Dermis microvascular lymphatic vessel endothelial cell (primary cell): ENCODE measurements around the gene LRFN2. TPM values are rescaled to one million over a fixed set of nuclear protein-coding genes. Genes with fewer than 3 reads are reported as not detected.

Experiments
- DNase-seq, 2 donors: peaks; one replicate each; pipeline versions ENCODE4 v3.0.0 to v3.0.0-alpha.2; 2010; ENCODE audit warnings: low read depth in 2 of 2
- total RNA-seq: library from RNA; depleted of rRNA; stranded (reverse); fragments of >200 nt; gene quantifications from 2 replicates; pipeline ENCODE4 v1.2.1, GENCODE V29; 2014

LRFN2 gene
- total RNA-seq, 1 donor from 2014 or later, result not detected

DNA sequence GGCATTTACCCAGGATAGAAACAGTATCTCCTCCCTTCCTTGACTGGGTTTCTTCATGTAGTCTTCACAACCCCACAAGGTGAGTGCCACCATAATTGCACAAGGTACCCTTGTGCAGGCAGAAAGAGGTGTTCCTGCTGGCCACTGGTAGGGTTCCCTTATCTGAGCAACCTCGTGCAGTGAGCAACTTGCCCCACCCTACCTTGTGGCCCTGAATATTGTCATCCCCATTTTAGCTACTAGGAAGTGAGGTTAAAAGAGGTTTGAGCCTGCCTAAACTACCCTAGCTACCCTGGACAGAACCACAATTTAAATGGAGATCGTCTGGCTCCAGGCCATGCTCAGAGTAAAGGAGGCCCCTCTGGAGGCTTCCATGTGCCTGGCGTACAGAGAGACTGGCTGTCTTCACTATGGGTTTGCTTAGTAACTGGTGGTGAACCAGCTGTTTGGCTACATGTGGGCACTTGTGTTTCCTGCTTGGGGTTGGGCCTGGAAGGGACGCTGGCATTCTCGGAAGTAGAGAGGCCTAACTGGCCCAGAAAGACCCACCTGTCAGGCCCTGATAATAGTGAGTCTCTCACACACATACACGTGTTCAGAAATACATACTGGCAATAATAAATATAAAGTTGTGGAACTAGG is 148.8 kb downstream of the LRFN2 start:
- DNase-seq, result no peak

DNA sequence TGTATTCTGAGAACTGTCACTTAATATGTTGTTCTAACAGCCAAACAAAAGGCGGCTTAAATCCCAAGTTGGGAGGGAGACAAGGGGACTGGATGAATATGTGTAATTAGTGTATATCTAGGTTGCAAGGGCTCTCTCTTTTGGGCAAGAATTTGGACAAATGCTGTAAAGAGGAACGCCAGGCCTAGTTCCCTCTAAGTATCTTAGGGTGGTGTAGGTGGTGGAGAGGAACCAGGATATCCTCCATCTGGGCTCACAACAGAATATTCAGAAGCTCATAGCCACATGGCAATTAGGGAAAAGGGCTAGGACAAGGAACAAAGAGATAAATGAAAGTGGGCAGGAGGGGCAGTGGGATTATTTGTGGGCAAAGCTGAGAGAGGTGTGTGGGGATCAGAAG is 149.5 kb downstream of the LRFN2 start:
- DNase-seq, result no peak

DNA sequence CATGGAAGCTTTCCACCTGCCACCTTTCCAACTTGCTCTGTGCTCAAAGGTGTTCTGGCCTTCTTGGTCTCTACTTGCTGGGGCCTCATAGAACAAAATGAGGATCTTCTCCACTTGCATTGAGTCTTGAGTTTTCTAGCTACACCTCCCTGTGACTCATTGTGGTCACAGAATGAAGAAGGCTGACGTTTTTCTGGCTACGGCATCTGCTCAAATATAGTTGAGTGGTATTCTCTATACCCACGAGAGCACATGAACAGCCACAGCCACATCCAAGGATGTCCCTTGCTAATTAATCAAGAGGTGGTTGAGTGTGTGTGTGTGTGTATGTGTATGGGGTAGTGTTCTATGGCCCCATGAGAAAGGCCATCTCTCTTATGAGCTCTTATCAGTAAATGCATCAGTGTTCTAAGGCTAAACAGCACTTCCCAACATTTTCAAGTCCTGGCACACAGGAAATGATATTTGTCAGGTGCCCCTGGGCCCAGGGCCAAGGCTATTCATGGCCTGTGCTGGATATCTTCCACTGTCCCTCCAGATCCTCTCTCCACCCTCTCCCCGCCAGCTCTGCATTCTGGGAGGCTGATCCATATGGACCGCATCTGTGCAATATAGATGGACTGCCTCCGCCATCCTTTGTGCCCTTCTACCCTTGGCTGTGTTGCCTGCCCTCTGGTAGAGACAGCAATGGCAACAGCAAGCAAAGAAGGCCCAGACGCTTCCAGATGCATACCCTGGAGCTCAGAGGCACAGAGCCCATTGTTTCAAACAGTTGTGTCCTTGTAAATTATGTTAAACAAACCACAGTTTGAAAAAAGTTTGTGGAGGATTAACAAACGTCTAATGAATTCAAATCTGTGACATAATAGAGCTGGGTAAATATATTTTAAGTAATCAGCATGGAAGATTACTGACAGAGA is 150.2 kb downstream of the LRFN2 start:
- no peak for DNase-seq

DNA sequence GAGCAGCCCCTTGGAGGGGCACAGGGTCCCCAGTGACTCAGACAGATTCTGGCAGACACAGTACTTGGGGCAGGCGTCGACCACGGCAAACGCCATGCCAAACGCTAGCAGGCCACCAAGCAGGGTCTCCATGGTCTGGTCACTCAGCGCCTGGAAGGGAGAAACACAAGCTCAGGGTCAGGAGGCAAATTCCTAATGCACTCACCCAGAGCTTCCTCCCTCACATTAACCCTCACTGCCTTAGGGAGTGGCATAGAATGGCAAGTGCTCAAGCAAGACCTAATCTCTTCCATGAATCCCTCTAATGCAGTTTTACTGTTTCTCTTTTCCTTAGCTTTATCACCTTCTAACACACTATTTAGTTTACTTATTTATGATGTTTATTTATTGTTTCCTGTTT is 154.2 kb downstream of the LRFN2 start:
- no peak for DNase-seq

DNA sequence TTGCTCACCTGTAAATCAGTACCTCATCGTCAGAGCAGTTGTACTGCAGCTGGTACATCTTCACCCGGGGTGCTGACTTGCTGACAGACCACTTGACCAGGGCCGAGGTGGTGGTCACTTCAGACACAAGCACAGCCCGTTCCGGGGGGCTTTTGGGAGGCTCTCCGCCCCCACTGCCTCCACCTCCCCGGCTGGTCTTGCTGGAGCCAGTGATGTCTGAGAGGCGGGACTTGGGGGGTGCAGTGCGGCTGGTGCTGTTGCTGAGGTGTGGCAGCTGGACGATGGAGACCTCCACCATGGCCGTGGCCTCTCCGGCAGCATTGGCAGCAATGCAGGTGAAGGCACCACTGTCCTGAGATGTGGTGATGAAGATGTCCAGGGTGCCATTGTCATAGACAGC is 155.5 kb downstream of the LRFN2 start:
- no peak for DNase-seq

DNA sequence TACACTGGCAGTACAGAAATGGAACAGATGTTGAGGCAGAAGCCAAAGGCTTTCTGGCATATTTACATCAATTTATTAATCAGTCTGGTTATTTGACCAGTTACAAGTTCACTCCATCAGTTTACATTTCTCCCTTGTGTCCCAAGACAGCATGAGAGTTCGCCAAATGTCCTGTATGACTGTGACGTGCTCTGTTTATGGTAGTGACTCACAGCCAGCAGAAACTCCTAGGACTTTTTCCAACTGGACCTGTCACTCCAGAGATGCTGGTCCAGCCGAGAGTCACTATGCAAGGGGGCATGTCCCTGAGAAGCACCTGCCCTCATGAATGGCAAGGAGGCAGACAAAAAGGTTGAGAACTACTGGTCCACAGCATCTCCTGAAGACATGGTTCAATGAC is 160.0 kb downstream of the LRFN2 start:
- DNase-seq, result no peak

DNA sequence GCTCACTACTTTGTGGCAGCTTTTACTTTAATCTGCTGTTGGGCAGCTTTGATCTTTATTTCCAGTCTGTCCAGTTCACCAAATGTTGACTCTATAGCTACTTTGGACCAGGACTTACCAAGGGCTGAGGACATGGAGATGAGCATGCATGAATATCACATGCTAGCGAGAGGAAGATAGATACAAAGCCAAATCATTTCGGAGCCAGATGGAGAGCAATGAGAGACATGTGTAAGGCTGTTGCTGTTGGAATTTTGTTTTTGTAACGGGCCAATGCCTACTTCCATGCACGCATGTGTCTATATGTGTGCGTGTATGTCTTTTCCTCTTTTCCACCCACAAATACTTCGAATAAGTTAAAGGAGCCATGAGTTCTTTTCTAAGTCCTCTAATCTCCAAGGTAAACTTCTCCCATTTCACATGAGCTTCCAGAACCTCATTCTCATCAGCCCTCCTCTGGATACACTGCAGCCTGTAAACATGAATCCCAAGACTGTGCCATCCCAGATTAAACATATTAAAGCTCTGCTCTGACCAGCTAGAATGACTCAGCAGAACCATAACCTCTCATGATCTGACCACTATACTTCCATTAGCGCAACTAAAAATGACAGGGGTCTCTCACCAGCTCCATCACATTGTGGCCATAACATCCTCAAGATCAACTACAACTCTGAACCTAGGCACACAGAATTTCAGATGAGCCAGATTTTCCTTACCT is 160.7 kb downstream of the LRFN2 start:
- no peak for DNase-seq

DNA sequence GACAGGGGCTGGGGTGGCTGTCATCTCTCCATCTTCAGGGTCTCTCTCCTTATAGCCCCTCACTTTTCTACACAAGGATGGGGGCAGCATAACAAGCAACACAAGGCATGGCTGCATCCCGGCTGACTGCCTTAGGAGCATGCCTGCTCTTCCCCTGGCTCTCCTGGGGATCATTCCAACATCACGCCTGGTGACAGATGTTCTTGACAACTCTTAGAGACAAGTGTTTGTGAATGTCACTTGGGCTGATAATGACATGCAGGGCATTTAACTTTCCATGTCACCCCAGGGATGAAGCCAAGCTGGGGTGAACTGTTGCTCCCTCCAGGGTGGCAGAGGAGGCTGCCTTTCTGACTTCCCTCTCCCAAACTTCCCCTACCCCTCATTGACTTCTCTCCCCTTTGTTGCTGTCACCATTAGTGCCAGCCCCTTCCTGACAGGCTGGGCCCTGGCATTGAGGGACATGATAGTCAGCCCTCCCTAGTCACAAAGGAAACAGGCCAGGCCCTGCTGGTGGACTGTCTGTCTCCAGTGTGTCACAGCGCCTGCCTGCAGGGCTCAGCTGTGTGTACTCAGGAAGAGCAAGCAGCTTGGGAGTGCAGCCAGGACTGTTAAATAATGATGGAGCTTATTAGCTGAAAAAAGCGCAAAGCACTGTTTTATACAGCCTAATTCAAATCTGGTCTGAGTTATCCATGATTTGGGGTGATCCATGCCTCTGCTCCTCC is 161.8 kb downstream of the LRFN2 start:
- no peak for DNase-seq

DNA sequence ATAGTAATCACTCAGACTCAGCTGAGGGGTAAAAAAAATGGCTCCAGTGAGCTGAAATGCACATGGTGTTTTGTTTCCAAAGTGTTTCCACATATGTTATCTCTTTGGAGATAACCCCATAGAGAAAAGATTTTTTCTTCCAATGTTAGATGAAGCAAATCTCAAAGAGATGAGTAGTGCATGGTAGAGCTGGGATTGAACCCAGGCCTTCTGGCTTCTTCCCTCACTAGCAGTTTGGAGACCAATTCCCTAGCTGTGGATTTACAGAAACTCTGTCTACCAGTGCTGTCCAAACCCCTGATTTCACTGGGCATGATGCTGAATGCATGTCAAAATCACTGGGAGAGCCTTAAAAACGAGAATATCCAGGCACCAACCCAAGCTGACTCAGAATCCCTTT is 165.1 kb downstream of the LRFN2 start:
- DNase-seq, result no peak

DNA sequence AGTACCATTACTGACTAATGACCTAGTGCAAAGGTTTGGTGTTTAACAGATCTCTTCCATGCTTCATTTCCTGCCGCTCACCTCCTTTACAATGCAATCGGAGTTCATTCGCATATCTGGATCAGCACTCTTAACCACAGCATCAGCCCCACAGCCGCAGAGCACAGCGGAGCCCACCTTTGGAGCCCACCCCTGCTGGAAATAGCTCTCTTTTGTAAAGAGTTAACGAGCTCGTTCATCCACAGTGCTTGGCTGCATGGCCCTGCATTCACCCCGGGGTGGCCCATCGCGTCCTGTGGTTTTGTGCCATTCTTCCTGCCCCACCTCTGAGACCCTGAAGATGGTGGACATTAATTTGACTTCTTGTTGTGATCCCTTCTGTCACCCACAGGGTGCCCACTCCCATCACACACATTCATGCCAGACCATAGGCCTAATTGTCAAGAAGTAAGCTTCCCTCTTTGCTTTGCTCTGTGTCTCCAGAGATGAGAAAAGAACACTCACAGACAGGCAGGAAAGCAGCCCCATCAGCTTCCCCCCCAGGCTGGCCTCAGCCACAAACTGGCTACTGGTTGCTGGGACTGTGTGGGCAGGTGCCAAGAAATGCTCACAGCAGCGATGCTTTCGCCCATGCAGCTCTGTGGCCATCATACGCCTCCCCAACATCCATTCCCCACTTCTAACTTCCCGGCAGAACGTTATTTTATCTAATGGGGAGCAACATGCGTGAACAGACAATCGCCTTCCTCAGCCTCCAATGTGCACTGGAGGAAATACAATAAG is 167.0 kb downstream of the LRFN2 start:
- DNase-seq, result no peak

DNA sequence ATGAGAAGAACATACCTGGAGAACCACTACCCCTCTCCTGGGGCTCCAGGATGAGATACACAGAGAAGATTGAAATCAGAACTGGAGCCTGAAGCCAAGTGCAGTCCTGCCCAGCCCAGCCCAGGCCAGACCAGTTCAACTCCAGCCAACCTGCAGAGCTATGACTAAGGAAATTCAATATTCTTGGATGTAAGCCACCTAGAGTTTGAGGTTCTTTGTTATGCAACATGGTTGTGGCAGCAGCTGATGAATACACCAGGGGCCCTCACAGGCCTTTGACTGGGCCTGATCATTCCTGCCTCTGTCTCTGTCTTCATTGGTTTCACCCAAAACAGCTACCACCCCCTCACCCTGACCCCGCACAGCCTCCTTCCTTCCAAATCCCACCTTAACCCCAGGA is 167.8 kb downstream of the LRFN2 start:
- DNase-seq, result no peak

DNA sequence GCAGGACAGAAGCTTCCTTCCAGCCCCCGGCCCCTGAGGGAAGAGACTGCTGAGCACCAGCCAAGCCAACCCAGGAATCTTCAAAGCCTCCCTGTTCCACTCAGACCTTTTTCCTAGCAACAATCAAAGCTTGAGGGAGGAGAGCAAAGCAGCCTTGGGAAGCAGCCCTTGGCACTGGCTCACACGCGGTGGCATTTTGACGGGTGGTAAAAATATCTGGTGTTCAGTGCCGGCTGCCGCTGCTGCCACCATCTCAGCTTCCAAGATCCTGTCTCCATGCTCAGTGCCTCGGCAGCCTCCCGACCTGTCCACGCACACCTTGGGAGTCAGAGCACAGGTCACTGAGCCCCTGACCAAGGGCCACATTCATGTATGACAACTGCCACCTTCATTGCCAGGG is 170.1 kb downstream of the LRFN2 start:
- DNase-seq, result no peak

DNA sequence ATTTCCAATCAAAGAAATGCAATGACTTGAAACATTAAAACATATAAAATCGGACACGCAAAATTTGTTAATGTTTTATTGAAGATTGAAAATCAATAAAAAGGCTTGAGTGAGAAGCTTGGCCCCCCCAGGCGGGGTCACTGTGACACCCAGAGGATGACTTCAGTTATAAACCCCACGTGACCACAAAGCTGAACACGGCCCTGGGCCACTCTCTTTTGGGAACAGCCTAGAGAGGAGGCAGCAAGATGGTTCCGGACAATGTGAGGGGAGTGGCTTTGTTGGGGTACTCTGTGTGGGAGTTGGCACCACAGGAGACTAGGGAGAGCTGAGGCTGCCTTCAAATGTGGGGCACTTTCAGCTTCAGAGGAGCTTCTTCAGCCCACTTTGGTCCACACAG is 172.5 kb downstream of the LRFN2 start:
- DNase-seq, result no peak

DNA sequence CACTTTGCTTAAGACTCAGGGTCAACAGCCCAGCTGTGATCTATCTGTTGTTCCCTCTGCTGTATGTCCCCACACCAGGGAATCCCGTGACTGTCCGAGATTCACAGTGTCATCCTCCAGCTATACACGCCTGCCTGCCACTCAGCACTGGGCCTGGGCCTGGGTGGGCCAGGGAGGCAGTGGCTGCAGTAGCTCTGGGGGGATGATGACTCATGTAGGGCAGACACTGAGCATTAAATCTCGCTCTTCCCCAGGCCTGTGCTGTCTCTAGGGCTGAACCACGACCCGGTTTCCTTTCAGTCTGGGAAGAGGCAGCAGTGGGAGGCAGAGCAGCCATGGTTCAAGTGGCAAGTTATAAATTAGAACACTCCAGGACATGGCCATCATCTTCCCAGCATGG is 173.9 kb downstream of the LRFN2 start:
- DNase-seq, result no peak

DNA sequence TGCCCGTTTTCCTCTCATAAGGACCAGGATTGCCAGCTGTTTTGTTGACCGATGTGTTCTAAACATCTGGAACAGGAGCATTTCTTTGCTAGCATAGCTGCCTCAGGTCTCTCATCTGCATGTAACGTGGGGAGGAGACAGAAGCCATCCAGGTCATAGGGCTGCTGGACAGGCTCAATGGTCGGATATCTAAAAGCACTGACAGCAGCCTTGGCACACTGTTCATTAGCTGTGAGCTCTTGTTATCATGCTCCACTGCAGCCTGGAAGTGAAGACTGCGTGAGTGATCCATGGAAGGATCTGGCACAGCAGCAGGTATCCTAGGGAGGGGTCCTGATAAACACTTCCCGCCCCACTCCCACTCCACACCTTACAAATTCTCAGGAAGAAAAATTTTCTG is 175.3 kb downstream of the LRFN2 start:
- no peak for DNase-seq

DNA sequence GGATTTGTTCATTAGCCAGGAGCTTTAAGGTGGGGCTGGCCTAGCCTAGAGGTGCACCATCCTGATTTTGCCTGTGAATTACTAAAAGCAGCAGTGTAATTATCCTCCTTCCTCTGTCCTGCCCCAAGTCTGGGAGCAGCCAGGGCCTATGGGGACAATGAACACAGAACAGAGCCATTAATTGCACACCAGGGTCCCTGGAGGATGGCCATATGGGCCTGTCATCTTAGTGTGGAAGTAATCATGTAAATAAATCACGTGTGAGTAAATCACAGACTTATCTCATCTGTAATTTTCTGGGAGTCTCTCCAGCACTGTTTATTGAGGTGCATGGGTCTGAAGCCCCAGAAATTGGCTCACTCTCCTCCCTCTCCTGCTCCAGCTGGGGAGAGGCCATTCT is 176.3 kb downstream of the LRFN2 start:
- DNase-seq, result no peak

DNA sequence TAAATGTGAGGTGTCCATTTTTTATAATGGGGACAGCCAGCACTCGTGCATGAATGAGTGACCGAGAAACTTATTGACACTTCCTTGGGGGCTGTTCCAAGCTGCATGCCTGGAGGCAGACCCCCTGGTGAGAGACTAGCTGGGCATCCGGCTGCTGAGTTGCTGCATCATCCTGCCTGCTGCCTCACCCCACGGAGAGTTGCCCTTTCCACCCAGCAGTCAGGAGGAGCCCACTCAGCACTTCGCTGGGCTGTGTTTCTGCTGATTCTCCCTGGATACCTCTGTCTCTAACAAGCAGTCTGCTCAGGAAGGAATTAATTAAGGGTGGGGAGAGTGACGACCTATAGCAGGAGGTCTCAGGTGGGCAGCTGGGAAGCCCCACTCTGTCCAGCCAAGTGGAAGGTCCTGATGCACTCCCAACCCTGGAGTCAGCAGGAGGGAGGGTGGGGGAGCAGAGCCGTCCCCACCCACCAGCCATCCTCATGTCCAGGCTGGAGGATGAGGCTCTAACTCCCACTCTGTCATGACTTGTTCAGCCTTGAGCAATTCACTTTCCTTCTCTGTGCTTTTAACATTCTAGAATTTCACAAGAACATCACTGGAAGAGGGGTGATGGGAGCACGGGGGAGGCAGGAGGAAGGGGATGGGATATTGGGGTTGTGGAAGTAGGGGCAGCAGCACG is 177.3 kb downstream of the LRFN2 start:
- DNase-seq, result no peak

DNA sequence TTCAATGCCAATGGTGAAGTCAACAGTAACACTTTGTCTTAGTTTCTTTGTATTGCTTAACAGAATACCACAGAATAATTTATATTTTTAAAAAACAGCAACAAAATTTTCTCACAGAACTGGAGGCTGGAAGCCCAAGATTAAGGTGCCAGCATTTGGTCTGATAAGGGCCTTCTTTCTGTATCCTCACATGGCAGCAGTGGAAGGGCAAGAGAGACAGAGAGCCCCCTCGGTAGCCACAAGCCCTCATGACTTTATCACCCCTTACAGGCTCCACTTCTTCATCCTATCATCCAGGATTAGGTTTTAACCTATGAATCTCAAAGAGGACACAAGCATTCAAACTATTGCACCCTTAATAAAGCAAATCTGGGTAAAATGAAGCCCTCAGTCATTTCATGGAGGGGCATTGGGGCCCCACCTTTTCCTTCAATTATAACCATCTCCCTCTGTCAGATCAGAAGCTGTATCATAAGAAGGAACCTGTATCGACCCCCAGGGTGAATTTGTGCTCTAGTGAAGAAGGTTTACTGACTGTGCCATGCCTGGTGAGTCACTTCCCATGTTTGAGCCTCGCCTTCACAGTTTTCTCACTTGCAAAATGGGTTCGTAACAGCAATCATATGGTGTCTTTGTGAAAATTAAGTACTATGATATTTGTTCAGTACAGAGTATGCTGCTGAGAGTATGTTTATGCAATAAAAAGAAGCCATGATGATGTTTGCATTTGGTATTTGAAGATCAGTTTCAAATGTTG is 178.2 kb downstream of the LRFN2 start:
- DNase-seq, result no peak

DNA sequence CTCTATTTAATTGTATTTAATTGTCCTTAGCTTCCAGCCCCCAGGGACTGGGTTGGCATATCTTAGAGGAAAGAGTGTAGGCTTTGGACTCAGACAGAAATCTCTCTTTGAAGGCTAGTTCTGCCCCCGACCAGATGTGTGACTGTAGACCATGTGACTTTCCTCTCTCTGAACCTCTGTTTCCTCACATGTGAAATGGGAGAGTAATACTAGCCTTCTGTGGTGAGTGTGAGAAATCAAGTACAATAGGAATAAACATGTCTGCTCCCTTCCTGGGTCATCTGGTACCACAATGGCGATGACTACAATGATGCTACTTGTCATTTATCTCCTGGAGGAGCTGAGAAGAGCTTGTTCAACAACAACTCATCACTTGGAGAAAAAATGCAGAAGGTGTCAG is 179.9 kb downstream of the LRFN2 start:
- DNase-seq, result no peak

DNA sequence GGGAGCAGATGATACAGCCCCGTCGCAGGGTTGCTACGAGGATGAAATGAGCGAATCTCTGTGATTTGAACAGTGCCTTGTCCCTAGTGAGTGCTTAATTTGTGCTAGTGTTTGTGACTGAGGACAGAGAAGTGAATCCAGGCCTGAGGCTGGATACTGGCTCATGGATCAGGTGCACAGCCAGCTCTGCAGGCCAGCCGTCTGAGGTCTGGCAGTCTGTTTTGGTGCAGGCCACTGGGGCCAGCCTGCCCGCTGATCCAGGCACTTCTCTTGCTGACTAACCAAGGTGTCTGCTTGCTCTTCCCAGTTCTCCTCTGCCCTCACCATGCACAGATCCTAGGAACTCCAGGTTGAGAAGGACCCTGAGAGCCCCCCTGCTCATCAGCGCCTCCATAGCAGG is 181.0 kb downstream of the LRFN2 start:
- no peak for DNase-seq
